ENCODE measurements around the gene GNAT2. TPM values are rescaled to one million over a fixed set of nuclear protein-coding genes. Genes with fewer than 3 reads are reported as not detected.

GNAT2 gene
- total RNA-seq, 1 donor from 2014 or later: not detected

- Mint-ChIP-seq H3K27me3 (ENCODE audit: unreplicated experiment) (no peaks in the 10 kb centered on the region), H3K4me1 (ENCODE audit: low read depth, unreplicated experiment) (no peaks in the 10 kb centered on the region), H3K4me3 (ENCODE audit: unreplicated experiment) (no peak overlapping the region), H3K36me3 (ENCODE audit: unreplicated experiment) (no peaks in the 10 kb centered on the region), H3K9me3 (ENCODE audit: unreplicated experiment) (no peaks in the 10 kb centered on the region), H3K27ac (ENCODE audit: unreplicated experiment) (no peak overlapping the region)
- DNase-seq: no peak
- TF ChIP-seq, protein P1, sequence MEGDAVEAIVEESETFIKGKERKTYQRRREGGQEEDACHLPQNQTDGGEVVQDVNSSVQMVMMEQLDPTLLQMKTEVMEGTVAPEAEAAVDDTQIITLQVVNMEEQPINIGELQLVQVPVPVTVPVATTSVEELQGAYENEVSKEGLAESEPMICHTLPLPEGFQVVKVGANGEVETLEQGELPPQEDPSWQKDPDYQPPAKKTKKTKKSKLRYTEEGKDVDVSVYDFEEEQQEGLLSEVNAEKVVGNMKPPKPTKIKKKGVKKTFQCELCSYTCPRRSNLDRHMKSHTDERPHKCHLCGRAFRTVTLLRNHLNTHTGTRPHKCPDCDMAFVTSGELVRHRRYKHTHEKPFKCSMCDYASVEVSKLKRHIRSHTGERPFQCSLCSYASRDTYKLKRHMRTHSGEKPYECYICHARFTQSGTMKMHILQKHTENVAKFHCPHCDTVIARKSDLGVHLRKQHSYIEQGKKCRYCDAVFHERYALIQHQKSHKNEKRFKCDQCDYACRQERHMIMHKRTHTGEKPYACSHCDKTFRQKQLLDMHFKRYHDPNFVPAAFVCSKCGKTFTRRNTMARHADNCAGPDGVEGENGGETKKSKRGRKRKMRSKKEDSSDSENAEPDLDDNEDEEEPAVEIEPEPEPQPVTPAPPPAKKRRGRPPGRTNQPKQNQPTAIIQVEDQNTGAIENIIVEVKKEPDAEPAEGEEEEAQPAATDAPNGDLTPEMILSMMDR (IDR thresholded peaks at IDR 0.05; ENCODE audit: partially characterized antibody, unreplicated experiment): no peak
These were observed 21.3 kb downstream of the GNAT2 start for GRCh38 chr1:109598156-109598555.

- H3K4me3 Mint-ChIP-seq (ENCODE audit: unreplicated experiment): no peak overlapping the region
- H3K27ac Mint-ChIP-seq (ENCODE audit: unreplicated experiment): no peak overlapping the region
- no peaks in the 10 kb centered on the region for H3K36me3 Mint-ChIP-seq (ENCODE audit: unreplicated experiment)
- no peaks in the 10 kb centered on the region for H3K27me3 Mint-ChIP-seq (ENCODE audit: unreplicated experiment)
- H3K4me1 Mint-ChIP-seq (ENCODE audit: low read depth, unreplicated experiment): no peaks in the 10 kb centered on the region
- no peaks in the 10 kb centered on the region for H3K9me3 Mint-ChIP-seq (ENCODE audit: unreplicated experiment)
- TF ChIP-seq, protein P1 (IDR thresholded peaks at IDR 0.05; ENCODE audit: partially characterized antibody, unreplicated experiment): no peak
- no peak for DNase-seq
These were observed 23.9 kb downstream of the GNAT2 start for GRCh38 chr1:109595531-109595930.

- peaks cover 4% of the 10 kb centered on the region for H3K9me3 Mint-ChIP-seq (ENCODE audit: unreplicated experiment)
- TF ChIP-seq, protein P1 (IDR thresholded peaks at IDR 0.05; ENCODE audit: partially characterized antibody, unreplicated experiment): no peak
- H3K4me1 Mint-ChIP-seq (ENCODE audit: low read depth, unreplicated experiment): no peaks in the 10 kb centered on the region
- no peak overlapping the region for H3K4me3 Mint-ChIP-seq (ENCODE audit: unreplicated experiment)
- DNase-seq: no peak
- H3K36me3 Mint-ChIP-seq (ENCODE audit: unreplicated experiment): no peaks in the 10 kb centered on the region
- no peaks in the 10 kb centered on the region for H3K27me3 Mint-ChIP-seq (ENCODE audit: unreplicated experiment)
- no peak overlapping the region for H3K27ac Mint-ChIP-seq (ENCODE audit: unreplicated experiment)
These were observed 26.5 kb downstream of the GNAT2 start for GRCh38 chr1:109592916-109593315.

DNA sequence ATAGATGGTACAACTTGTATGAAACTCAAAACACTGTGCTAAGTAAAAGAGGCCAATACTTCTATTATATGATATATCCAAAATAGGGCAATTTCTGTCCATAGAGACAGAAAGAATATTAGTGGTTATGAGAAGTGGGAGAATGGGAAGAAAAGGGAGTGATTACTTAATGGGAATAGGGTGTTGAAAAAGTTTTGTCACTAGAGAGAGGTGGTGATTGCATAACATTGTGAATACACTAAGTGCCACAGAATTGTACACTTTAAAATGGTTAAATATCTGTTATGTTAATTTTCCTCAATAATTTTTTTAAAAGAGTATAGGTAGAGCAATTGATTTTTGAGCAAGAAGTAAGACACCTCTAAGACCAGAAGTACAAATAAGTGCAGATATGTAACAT, 29.7 kb downstream of the GNAT2 start:
- no peak overlapping the region for H3K4me3 Mint-ChIP-seq (ENCODE audit: unreplicated experiment)
- TF ChIP-seq, protein P1 (IDR thresholded peaks at IDR 0.05; ENCODE audit: partially characterized antibody, unreplicated experiment): no peak
- no peaks in the 10 kb centered on the region for H3K36me3 Mint-ChIP-seq (ENCODE audit: unreplicated experiment)
- no peak for DNase-seq
- H3K27me3 Mint-ChIP-seq (ENCODE audit: unreplicated experiment): peaks cover 2% of the 10 kb centered on the region
- H3K4me1 Mint-ChIP-seq (ENCODE audit: low read depth, unreplicated experiment): no peaks in the 10 kb centered on the region
- H3K27ac Mint-ChIP-seq (ENCODE audit: unreplicated experiment): no peak overlapping the region
- H3K9me3 Mint-ChIP-seq (ENCODE audit: unreplicated experiment): peaks cover 4% of the 10 kb centered on the region

DNA sequence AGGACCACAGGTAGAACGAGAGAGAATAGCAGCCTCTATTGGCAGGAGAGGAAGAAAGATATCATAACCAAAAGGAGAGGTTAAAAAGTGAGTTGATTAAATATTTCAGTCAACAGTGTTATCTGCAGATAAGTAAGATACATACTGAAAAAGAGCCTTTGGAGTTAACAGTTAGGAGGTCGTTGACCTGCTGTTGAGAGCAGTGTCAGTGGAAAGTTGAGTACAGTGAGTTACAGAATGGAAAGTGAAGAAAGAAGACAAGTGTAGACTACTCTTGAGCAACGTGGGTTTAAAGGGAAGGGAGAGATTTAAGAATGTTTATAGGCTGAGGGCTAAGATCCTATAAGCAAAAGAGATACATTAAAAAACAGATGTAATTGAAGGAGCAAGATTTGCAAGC, 30.2 kb downstream of the GNAT2 start:
- no peak overlapping the region for H3K27ac Mint-ChIP-seq (ENCODE audit: unreplicated experiment)
- no peak overlapping the region for H3K4me3 Mint-ChIP-seq (ENCODE audit: unreplicated experiment)
- no peaks in the 10 kb centered on the region for H3K36me3 Mint-ChIP-seq (ENCODE audit: unreplicated experiment)
- H3K4me1 Mint-ChIP-seq (ENCODE audit: low read depth, unreplicated experiment): no peaks in the 10 kb centered on the region
- H3K9me3 Mint-ChIP-seq (ENCODE audit: unreplicated experiment): peaks cover 4% of the 10 kb centered on the region
- peaks cover 2% of the 10 kb centered on the region for H3K27me3 Mint-ChIP-seq (ENCODE audit: unreplicated experiment)
- DNase-seq: no peak
- TF ChIP-seq, protein P1 (IDR thresholded peaks at IDR 0.05; ENCODE audit: partially characterized antibody, unreplicated experiment): no peak

Data from glutamatergic neuron (in vitro differentiated cells).